ENCODE measurements around the gene CREB5. TPM values are rescaled to one million over a fixed set of nuclear protein-coding genes. Genes with fewer than 3 reads are reported as not detected.

CREB5 gene
- total and polyA plus RNA-seq, 2 experiments from 2014 or later = 2.4 to 4.4 TPM

GRCh38 chr7:28531291-28531690 lies 119.0 kb downstream of the CREB5 start (continued):
- TF ChIP-seq REST (IDR thresholded peaks at IDR 0.05; ENCODE audit: unreplicated experiment) (no peak), STAT1 (IDR thresholded peaks at IDR 0.05; ENCODE audit: unreplicated experiment) (no peak), JUNB (IDR thresholded peaks at IDR 0.05; ENCODE audit: unreplicated experiment) (no peak), NANOG (IDR thresholded peaks at IDR 0.05; ENCODE audit: borderline replicate concordance) (no peak), POLR2AphosphoS5 (IDR thresholded peaks at IDR 0.05; ENCODE audit: low read depth) (no peak), ZNF331 (CRISPR knock-in tag; IDR thresholded peaks at IDR 0.05; ENCODE audit: low read depth) (no peak), EZH2 (IDR thresholded peaks at IDR 0.05; ENCODE audit: low read depth, unreplicated experiment) (no peak), CREB1 (CRISPR knock-in tag; IDR thresholded peaks at IDR 0.05; ENCODE audit: low read depth) (no peak), CTCF (conservative IDR thresholded peaks at IDR 0.05; ENCODE audit: low read depth in 2 of 2) (no peak), EZH2phosphoT487 (IDR thresholded peaks at IDR 0.05; ENCODE audit: unreplicated experiment) (no peak)

- H3K36me3 Mint-ChIP-seq (ENCODE audit: low read depth) = peaks cover 4% of the 10 kb centered on the region; the same call in 2 of the 3 replicates
- H3K9me3 Mint-ChIP-seq = peaks cover 5% of the 10 kb centered on the region; the same call in 2 of the 3 replicates
- Histone ChIP-seq H3F3A (replicated peaks; ENCODE audit: low read depth) (no peaks in the 10 kb centered on the region), H3K27me3 (ENCODE audit: insufficient read depth) (no peaks in the 10 kb centered on the region), H3K36me3 (ENCODE audit: insufficient read depth) (peaks cover 4% of the 10 kb centered on the region; the same call in 1 of the 2 replicates), H3K4me1 (ENCODE audit: insufficient read depth) (peaks cover 15% of the 10 kb centered on the region), H3K4me2 (no peak overlapping the region), H3K4me3 (no peak overlapping the region), H4K20me1 (replicated peaks; ENCODE audit: insufficient read depth) (no peaks in the 10 kb centered on the region), H3K27ac (ENCODE audit: low read depth) (no peak overlapping the region), H2AFZ (no peak overlapping the region), H3K9me2 (ENCODE audit: insufficient read depth) (peaks cover 11% of the 10 kb centered on the region; the same call in 1 of the 2 replicates), H3K79me2 (replicated peaks; ENCODE audit: insufficient read depth) (no peaks in the 10 kb centered on the region)
- peaks cover 16% of the 10 kb centered on the region for H3K4me1 Mint-ChIP-seq
- peaks cover 3% of the 10 kb centered on the region for H3K27me3 Mint-ChIP-seq (ENCODE audit: insufficient read depth, low read depth, poor library complexity)
- DNase-seq (ENCODE audit: low spot score) (no peak), ATAC-seq (no peak)
- no peak overlapping the region for H3K27ac Mint-ChIP-seq
- H3K4me3 Mint-ChIP-seq = no peak overlapping the region
- TF ChIP-seq JUNB (IDR thresholded peaks at IDR 0.05; ENCODE audit: unreplicated experiment) (no peak), POLR2AphosphoS5 (IDR thresholded peaks at IDR 0.05; ENCODE audit: low read depth) (no peak), REST (IDR thresholded peaks at IDR 0.05; ENCODE audit: unreplicated experiment) (no peak), STAT1 (IDR thresholded peaks at IDR 0.05; ENCODE audit: unreplicated experiment) (no peak), EZH2phosphoT487 (IDR thresholded peaks at IDR 0.05; ENCODE audit: unreplicated experiment) (no peak), NANOG (IDR thresholded peaks at IDR 0.05; ENCODE audit: borderline replicate concordance) (no peak), CTCF (conservative IDR thresholded peaks at IDR 0.05; ENCODE audit: low read depth in 2 of 2) (no peak)
Measured at GRCh38 chr7:28532181-28532580, 119.9 kb downstream of the CREB5 start.
